ENCODE data around the gene ZNF746. TPM values are rescaled to one million over a fixed set of nuclear protein-coding genes. Genes with fewer than 3 reads are reported as not detected.
A peak's percentile ranks its signal among the peaks of the same experiment; 100 is the strongest.

The ZNF746 gene
- polyA plus RNA-seq, 3 donors: 7.5 to 25.6 (median 8.1) TPM

DNA sequence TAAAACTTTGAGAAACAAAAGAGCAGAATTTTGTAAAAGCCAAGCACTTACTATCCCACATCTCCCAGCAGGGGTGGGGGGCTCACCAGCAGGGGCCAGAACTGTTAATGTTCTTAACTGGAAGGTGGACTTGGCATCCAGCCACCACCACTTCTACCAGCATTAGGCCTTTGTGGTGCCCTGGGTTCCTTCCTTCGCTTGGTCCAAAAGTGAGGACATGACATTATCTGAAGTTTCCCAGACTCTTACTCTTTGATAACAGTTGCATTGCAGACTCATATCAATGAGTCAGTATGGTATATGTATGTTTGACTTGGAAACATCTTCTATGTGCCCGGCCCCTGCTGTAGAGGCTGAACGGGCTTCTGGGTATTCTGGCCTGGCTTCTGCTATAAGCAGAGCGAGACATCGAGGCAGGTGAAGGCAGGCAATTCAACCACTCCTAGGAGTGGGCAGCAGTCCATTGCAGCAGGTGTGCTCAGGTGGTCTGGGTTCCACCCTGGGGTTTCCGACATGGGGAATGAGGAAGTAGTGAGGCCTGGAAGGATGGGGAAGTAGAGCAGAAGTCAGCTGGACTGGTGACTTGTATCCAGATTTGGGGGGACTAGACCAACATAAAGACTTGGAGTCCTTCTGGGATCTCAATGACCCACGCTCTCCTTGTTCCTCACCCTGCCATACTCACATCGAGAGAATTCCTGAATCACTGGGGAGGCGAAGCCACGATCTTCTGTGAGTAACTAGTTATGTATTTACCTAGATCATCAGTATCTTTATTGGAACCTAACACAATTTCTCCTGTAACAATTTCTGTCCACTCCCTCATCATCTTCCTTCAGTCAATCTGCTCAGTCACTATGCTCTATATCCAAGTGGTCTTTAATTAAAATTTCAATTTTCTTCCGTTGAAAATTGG, 40.8 kb downstream of the ZNF746 start:
- Mint-ChIP-seq H3K27ac (no peak overlapping the region), H3K4me1 (peaks cover 25% of the 10 kb centered on the region), H3K36me3 (peaks cover 35 to 39% of the 10 kb centered on the region in 2 donors), H3K4me3 (no peak overlapping the region), H3K27me3 (ENCODE audit: low read depth in 3 of 3) (peaks cover 14 to 18% (median 16%) of the 10 kb centered on the region in 3 donors), H3K9me3 (peaks cover 0 to 7% (median 0%) of the 10 kb centered on the region in 7 donors)
- Histone ChIP-seq H3K36me3 (replicated peaks in 1 of 2; ENCODE audit: control insufficient read depth in 1 of 2, insufficient read depth in 2 of 2, low read length in 2 of 2) (peaks cover 30 to 42% of the 10 kb centered on the region in 2 donors), H3K4me2 (replicated peaks; ENCODE audit: extremely low read depth, low read length, poor library complexity, severe bottlenecking) (no peak overlapping the region), H3K79me2 (ENCODE audit: insufficient read depth, low read length) (peaks cover 5% of the 10 kb centered on the region), H3K9me3 (replicated peaks in 1 of 2; ENCODE audit: control insufficient read depth in 1 of 2, insufficient read depth in 1 of 2, low read length in 2 of 2) (peaks cover 0 to 5% of the 10 kb centered on the region in 2 donors), H4K20me1 (ENCODE audit: insufficient read depth, low read length) (peaks cover 24% of the 10 kb centered on the region), H3K9ac (ENCODE audit: insufficient read depth, low read length, poor library complexity, severe bottlenecking) (no peak overlapping the region), H3K4me1 (ENCODE audit: control insufficient read depth in 1 of 2, insufficient read depth in 2 of 2, low read length in 2 of 2) (peaks cover 13 to 25% of the 10 kb centered on the region in 2 donors), H3K27me3 (ENCODE audit: control insufficient read depth in 2 of 2, insufficient read depth in 2 of 2, low read length in 2 of 2) (peaks cover 4 to 15% of the 10 kb centered on the region in 2 donors), H3K4me3 (replicated peaks in 1 of 3; ENCODE audit: low read depth in 2 of 3, low read length in 3 of 3) (no peak overlapping the region), H2AFZ (ENCODE audit: insufficient read depth, low read depth, low read length, poor library complexity, severe bottlenecking) (no peak overlapping the region), H3K27ac (ENCODE audit: low read depth in 1 of 2, low read length in 2 of 2) (no peak overlapping the region)
- intact Hi-C loops (cut with micrococcal nuclease): no loop called here
- TF ChIP-seq, protein P1, sequence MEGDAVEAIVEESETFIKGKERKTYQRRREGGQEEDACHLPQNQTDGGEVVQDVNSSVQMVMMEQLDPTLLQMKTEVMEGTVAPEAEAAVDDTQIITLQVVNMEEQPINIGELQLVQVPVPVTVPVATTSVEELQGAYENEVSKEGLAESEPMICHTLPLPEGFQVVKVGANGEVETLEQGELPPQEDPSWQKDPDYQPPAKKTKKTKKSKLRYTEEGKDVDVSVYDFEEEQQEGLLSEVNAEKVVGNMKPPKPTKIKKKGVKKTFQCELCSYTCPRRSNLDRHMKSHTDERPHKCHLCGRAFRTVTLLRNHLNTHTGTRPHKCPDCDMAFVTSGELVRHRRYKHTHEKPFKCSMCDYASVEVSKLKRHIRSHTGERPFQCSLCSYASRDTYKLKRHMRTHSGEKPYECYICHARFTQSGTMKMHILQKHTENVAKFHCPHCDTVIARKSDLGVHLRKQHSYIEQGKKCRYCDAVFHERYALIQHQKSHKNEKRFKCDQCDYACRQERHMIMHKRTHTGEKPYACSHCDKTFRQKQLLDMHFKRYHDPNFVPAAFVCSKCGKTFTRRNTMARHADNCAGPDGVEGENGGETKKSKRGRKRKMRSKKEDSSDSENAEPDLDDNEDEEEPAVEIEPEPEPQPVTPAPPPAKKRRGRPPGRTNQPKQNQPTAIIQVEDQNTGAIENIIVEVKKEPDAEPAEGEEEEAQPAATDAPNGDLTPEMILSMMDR (IDR thresholded peaks at IDR 0.05): no peak
- no peak for DNase-seq
- 64% methylated on average over 3 of the region's 11 CpGs for WGBS (ENCODE audit: insufficient coverage)

DNA sequence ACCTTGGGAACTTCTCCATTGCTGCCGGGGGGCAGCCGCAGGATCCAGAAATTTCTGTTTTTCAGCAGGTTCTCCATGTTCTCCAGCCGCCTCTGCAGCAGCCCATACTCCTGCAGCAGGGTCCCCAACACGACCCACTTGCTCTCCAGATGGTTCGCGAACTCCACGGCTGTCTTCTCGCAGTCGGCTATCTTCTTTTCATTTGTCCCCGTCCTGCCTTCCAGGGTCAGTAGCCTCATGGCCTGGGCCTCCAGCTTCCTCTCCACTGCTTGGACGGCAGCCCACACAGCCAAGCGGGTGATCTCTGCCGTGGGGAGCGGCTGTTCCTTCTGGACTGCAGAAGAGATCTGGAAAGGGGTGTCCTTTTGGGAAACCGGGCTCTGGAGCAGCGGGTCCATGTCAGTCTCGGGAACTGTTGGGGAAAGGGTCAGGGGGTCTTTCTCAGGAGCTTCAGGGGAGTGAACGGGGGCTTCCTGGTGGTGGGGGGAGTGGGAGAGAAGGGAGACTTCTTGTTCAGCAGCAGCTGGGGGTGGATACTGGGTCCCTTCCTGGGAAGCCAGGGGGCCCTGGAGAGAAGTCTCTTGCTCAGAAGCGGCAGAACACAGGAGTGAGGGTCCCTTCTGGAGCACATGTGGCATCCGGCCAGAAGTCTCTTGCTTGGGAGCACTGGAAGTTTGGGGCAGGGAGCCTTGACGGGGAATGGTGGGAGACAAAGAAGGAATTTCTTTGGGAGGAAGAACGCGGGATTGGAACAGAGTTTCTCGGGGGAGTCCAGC, 42.2 kb downstream of the ZNF746 start:
- Histone ChIP-seq H3K4me2 (replicated peaks; ENCODE audit: extremely low read depth, low read length, poor library complexity, severe bottlenecking) (no peak overlapping the region), H3K27me3 (ENCODE audit: control insufficient read depth in 2 of 2, insufficient read depth in 2 of 2, low read length in 2 of 2) (peaks cover 0 to 4% of the 10 kb centered on the region in 2 donors), H3K27ac (ENCODE audit: low read depth in 1 of 2, low read length in 2 of 2) (no peak overlapping the region), H2AFZ (ENCODE audit: insufficient read depth, low read depth, low read length, poor library complexity, severe bottlenecking) (no peak overlapping the region), H3K4me1 (ENCODE audit: control insufficient read depth in 1 of 2, insufficient read depth in 2 of 2, low read length in 2 of 2) (peaks cover 8 to 17% of the 10 kb centered on the region in 2 donors), H4K20me1 (ENCODE audit: insufficient read depth, low read length) (peaks cover 24% of the 10 kb centered on the region), H3K79me2 (ENCODE audit: insufficient read depth, low read length) (peaks cover 5% of the 10 kb centered on the region), H3K4me3 (replicated peaks in 1 of 3; ENCODE audit: low read depth in 2 of 3, low read length in 3 of 3) (no peak overlapping the region), H3K9me3 (replicated peaks in 1 of 2; ENCODE audit: control insufficient read depth in 1 of 2, insufficient read depth in 1 of 2, low read length in 2 of 2) (no peaks in the 10 kb centered on the region), H3K36me3 (replicated peaks in 1 of 2; ENCODE audit: control insufficient read depth in 1 of 2, insufficient read depth in 2 of 2, low read length in 2 of 2) (peaks cover 39 to 56% of the 10 kb centered on the region in 2 donors), H3K9ac (ENCODE audit: insufficient read depth, low read length, poor library complexity, severe bottlenecking) (no peak overlapping the region)
- Mint-ChIP-seq H3K27ac (peak overlapping the region in 1 of 7 donors; percentile 25), H3K36me3 (peaks cover 41 to 49% of the 10 kb centered on the region in 2 donors), H3K4me1 (peaks cover 17% of the 10 kb centered on the region), H3K4me3 (no peak overlapping the region), H3K27me3 (ENCODE audit: low read depth in 3 of 3) (peaks cover 4 to 7% (median 6%) of the 10 kb centered on the region in 3 donors), H3K9me3 (peaks cover 0 to 3% (median 0%) of the 10 kb centered on the region in 7 donors)
- no peak for DNase-seq
- 96% methylated on average over 24 of the region's 24 CpGs for WGBS (ENCODE audit: insufficient coverage)
- intact Hi-C loops (cut with micrococcal nuclease): no loop called here
- TF ChIP-seq, protein P1 (IDR thresholded peaks at IDR 0.05): no peak

Measured in CD14-positive monocyte (primary cell).